WTC11 (cell line): ENCODE results near the gene TMEM245. TPM values are rescaled to one million over a fixed set of nuclear protein-coding genes. Genes with fewer than 3 reads are reported as not detected.

Source experiments
- ATAC-seq: fragments of 200-7000 bp; cut with Tn5 transposase; 2 replicates; pipeline ENCODE4 v1.10.0; 2021; ENCODE audit warnings: mild to moderate bottlenecking, moderate library complexity
- CTCF ChIA-PET: fragments of 300-600 bp; sonication (Branson Sonifier 250); formaldehyde crosslinking; loops from one replicate; lab custom pipeline; 2021; ENCODE audit warnings: antibody characterized with exemption; lab: Charles Lee
- POLR2A ChIA-PET: fragments of 350-600 bp; sonication (Branson Sonifier 250); formaldehyde crosslinking; loops from one replicate; lab custom pipeline; 2021; ENCODE audit warnings: antibody characterized with exemption; lab: Charles Lee
- DNase-seq: peaks from one replicate; pipeline ENCODE4 v3.0.0; 2021; ENCODE audit warnings: low spot score
- H3K27ac Mint-ChIP-seq: 2 replicates; pipeline ENCODE4 v1.8.0; 2021; ENCODE audit warnings: mixed read lengths
- H3K27me3 Mint-ChIP-seq: 2 replicates; pipeline ENCODE4 v1.8.0; 2021; ENCODE audit warnings: low read depth, mild to moderate bottlenecking, moderate library complexity, mixed read lengths
- H3K36me3 Mint-ChIP-seq: 2 replicates; pipeline ENCODE4 v1.8.0; 2021; ENCODE audit warnings: mixed read lengths
- H3K4me1 Mint-ChIP-seq: 2 replicates; pipeline ENCODE4 v1.8.0; 2022; ENCODE audit warnings: mixed read lengths
- H3K4me3 Mint-ChIP-seq: 2 replicates; pipeline ENCODE4 v1.8.0; 2021; ENCODE audit warnings: mild to moderate bottlenecking, moderate library complexity, mixed read lengths
- H3K9me3 Mint-ChIP-seq: 2 replicates; pipeline ENCODE4 v1.8.0; 2021; ENCODE audit warnings: mixed read lengths
- ATF1 ChIP-seq: sonication (generic); formaldehyde crosslinking; IDR thresholded peaks from 2 replicates; pipeline ENCODE4 v1.8.1; 2023; ENCODE audit warnings: mild to moderate bottlenecking, moderate library complexity, missing genetic modification reagents
- CBFB ChIP-seq: sonication (generic); formaldehyde crosslinking; IDR thresholded peaks from 2 replicates; pipeline ENCODE4 v1.8.1; 2022; ENCODE audit warnings: mild to moderate bottlenecking, low read depth, missing genetic modification reagents
- CREB1 ChIP-seq: sonication (generic); formaldehyde crosslinking; IDR thresholded peaks from 2 replicates; pipeline ENCODE4 v1.8.0; 2023; ENCODE audit warnings: mild to moderate bottlenecking, missing genetic modification reagents
- JUN ChIP-seq: sonication (generic); formaldehyde crosslinking; IDR thresholded peaks from 2 replicates; pipeline ENCODE4 v1.8.0; 2023; ENCODE audit warnings: mild to moderate bottlenecking, missing genetic modification reagents
- MXD4 ChIP-seq: fragments of 250-450 bp; sonication (Bioruptor Pico); IDR thresholded peaks from 2 replicates; pipeline ENCODE4 v1.8.0; 2021; ENCODE audit warnings: mild to moderate bottlenecking, moderate library complexity, borderline replicate concordance
- NFATC4 ChIP-seq: fragments of 250-450 bp; sonication (Bioruptor Pico); IDR thresholded peaks from 2 replicates; pipeline ENCODE4 v1.9.0; 2021; ENCODE audit warnings: mild to moderate bottlenecking
- NFE2L1 ChIP-seq: sonication (generic); formaldehyde crosslinking; IDR thresholded peaks from 2 replicates; pipeline ENCODE4 v1.8.1; 2023; ENCODE audit warnings: missing genetic modification reagents
- NFYB ChIP-seq: sonication (generic); formaldehyde crosslinking; conservative IDR thresholded peaks from 2 replicates; pipeline ENCODE4 v1.8.0; 2022; ENCODE audit warnings: low read depth, missing genetic modification reagents
- RORB ChIP-seq: fragments of 250-450 bp; sonication (Bioruptor Pico); IDR thresholded peaks from 2 replicates; pipeline ENCODE4 v1.9.0; 2021; ENCODE audit warnings: mild to moderate bottlenecking
- SMAD3 ChIP-seq: sonication (generic); formaldehyde crosslinking; IDR thresholded peaks from 2 replicates; pipeline ENCODE4 v1.8.0; 2022; ENCODE audit warnings: missing genetic modification reagents, mild to moderate bottlenecking, borderline replicate concordance
- SMAD4 ChIP-seq: sonication (generic); formaldehyde crosslinking; IDR thresholded peaks from 2 replicates; pipeline ENCODE4 v1.8.0; 2022; ENCODE audit warnings: mild to moderate bottlenecking, missing genetic modification reagents
- TCF7 ChIP-seq: sonication (generic); formaldehyde crosslinking; IDR thresholded peaks from 2 replicates; pipeline ENCODE4 v1.8.0; 2022; ENCODE audit warnings: mild to moderate bottlenecking, low read depth, missing genetic modification reagents, moderate library complexity
- ZNF219 ChIP-seq: sonication (generic); formaldehyde crosslinking; IDR thresholded peaks from 2 replicates; pipeline ENCODE4 v1.8.0; 2023; ENCODE audit warnings: missing genetic modification reagents, mild to moderate bottlenecking, borderline replicate concordance
- ZNF423 ChIP-seq: fragments of 250-450 bp; sonication (Bioruptor Pico); IDR thresholded peaks from 2 replicates; pipeline ENCODE4 v2.1.2; 2022; ENCODE audit warnings: mild to moderate bottlenecking, moderate library complexity
- total RNA-seq: library from RNA; stranded (reverse); gene quantifications from 3 replicates; pipeline ENCODE4 v1.2.3, GENCODE V29; 2021
- TF ChIP-seq, protein P1 (sequence below): fragments of 250-450 bp; sonication (Bioruptor Pico); IDR thresholded peaks from 2 replicates; pipeline ENCODE4 v1.9.0; 2021; ENCODE audit warnings: mild to moderate bottlenecking, borderline replicate concordance
- TF ChIP-seq, protein P2 (sequence below): fragments of 200-600 bp; IDR thresholded peaks from 2 replicates; pipeline ENCODE4 v1.8.0; 2022; ENCODE audit warnings: antibody characterized with exemption
- TF ChIP-seq, protein P3 (sequence below): sonication (generic); formaldehyde crosslinking; IDR thresholded peaks from 2 replicates; pipeline ENCODE4 v1.8.1; 2023; ENCODE audit warnings: mild to moderate bottlenecking, missing genetic modification reagents, moderate library complexity
- TF ChIP-seq, protein P4 (sequence below): sonication (generic); formaldehyde crosslinking; IDR thresholded peaks from 2 replicates; pipeline ENCODE4 v1.8.0; 2022; ENCODE audit warnings: mild to moderate bottlenecking, missing genetic modification reagents
- TF ChIP-seq, protein P5 (sequence below): sonication (generic); formaldehyde crosslinking; IDR thresholded peaks from 2 replicates; pipeline ENCODE4 v1.8.1; 2022; ENCODE audit warnings: low read depth, missing genetic modification reagents, borderline replicate concordance

Gene TMEM245
- total RNA-seq, 1 experiment from 2014 or later: 40.8 TPM

DNA sequence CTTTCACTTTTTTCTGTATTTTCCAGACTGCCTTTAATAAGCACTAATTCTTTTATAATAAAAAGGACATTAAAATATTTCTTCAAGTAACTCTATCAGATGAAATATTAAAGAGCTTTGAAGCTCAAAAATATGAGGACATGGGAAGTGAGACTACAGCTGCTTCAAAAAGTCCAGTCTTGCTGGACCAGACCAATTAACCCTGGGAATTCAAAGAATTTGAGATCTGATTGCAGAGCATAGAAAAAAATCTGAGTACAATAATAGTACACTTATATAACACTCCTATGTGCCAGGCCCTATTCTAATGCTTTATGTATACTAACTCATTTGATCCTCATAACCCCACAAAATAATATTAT is 9.8 kb downstream of the TMEM245 start:
- Mint-ChIP-seq H3K9me3 (no peaks in the 10 kb centered on the region), H3K36me3 (peaks cover 8% of the 10 kb centered on the region), H3K4me3 (no peak overlapping the region), H3K4me1 (peaks cover 65% of the 10 kb centered on the region), H3K27ac (no peak overlapping the region)
- ATAC-seq: no peak
- CTCF ChIA-PET: no interaction called here
- DNase-seq: no peak
- TF ChIP-seq, protein P1, sequence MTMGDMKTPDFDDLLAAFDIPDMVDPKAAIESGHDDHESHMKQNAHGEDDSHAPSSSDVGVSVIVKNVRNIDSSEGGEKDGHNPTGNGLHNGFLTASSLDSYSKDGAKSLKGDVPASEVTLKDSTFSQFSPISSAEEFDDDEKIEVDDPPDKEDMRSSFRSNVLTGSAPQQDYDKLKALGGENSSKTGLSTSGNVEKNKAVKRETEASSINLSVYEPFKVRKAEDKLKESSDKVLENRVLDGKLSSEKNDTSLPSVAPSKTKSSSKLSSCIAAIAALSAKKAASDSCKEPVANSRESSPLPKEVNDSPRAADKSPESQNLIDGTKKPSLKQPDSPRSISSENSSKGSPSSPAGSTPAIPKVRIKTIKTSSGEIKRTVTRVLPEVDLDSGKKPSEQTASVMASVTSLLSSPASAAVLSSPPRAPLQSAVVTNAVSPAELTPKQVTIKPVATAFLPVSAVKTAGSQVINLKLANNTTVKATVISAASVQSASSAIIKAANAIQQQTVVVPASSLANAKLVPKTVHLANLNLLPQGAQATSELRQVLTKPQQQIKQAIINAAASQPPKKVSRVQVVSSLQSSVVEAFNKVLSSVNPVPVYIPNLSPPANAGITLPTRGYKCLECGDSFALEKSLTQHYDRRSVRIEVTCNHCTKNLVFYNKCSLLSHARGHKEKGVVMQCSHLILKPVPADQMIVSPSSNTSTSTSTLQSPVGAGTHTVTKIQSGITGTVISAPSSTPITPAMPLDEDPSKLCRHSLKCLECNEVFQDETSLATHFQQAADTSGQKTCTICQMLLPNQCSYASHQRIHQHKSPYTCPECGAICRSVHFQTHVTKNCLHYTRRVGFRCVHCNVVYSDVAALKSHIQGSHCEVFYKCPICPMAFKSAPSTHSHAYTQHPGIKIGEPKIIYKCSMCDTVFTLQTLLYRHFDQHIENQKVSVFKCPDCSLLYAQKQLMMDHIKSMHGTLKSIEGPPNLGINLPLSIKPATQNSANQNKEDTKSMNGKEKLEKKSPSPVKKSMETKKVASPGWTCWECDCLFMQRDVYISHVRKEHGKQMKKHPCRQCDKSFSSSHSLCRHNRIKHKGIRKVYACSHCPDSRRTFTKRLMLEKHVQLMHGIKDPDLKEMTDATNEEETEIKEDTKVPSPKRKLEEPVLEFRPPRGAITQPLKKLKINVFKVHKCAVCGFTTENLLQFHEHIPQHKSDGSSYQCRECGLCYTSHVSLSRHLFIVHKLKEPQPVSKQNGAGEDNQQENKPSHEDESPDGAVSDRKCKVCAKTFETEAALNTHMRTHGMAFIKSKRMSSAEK (CRISPR knock-in tag): no peak
- TF ChIP-seq SMAD3: no peak
- no peak for TF ChIP-seq SMAD4 (CRISPR knock-in tag)
- no peak for TF ChIP-seq MXD4
- no peak for TF ChIP-seq NFATC4
- TF ChIP-seq CREB1 (CRISPR knock-in tag): no peak
- no peak for TF ChIP-seq ZNF423 (CRISPR knock-in tag)
- TF ChIP-seq NFE2L1 (CRISPR knock-in tag): no peak
- TF ChIP-seq, protein P2, sequence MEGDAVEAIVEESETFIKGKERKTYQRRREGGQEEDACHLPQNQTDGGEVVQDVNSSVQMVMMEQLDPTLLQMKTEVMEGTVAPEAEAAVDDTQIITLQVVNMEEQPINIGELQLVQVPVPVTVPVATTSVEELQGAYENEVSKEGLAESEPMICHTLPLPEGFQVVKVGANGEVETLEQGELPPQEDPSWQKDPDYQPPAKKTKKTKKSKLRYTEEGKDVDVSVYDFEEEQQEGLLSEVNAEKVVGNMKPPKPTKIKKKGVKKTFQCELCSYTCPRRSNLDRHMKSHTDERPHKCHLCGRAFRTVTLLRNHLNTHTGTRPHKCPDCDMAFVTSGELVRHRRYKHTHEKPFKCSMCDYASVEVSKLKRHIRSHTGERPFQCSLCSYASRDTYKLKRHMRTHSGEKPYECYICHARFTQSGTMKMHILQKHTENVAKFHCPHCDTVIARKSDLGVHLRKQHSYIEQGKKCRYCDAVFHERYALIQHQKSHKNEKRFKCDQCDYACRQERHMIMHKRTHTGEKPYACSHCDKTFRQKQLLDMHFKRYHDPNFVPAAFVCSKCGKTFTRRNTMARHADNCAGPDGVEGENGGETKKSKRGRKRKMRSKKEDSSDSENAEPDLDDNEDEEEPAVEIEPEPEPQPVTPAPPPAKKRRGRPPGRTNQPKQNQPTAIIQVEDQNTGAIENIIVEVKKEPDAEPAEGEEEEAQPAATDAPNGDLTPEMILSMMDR: no peak
- no peak for TF ChIP-seq ATF1 (CRISPR knock-in tag)
- no peak for TF ChIP-seq JUN
- TF ChIP-seq CBFB (CRISPR knock-in tag): no peak
- TF ChIP-seq, protein P3, sequence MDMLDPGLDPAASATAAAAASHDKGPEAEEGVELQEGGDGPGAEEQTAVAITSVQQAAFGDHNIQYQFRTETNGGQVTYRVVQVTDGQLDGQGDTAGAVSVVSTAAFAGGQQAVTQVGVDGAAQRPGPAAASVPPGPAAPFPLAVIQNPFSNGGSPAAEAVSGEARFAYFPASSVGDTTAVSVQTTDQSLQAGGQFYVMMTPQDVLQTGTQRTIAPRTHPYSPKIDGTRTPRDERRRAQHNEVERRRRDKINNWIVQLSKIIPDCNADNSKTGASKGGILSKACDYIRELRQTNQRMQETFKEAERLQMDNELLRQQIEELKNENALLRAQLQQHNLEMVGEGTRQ: no peak
- TF ChIP-seq, protein P4, sequence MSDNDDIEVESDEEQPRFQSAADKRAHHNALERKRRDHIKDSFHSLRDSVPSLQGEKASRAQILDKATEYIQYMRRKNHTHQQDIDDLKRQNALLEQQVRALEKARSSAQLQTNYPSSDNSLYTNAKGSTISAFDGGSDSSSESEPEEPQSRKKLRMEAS (CRISPR knock-in tag): no peak
- TF ChIP-seq RORB (CRISPR knock-in tag): no peak
- TF ChIP-seq, all 79 proteins: peak for 0
- POLR2A ChIA-PET: interaction anchor here (0.7 to 1.5 kb wide), 2 partner anchors 9 to 12 kb away, joined by 3 to 9 read pairs; partner anchors contain the start of gene TMEM245
- no peaks in the 10 kb centered on the region for H3K27me3 Mint-ChIP-seq

DNA sequence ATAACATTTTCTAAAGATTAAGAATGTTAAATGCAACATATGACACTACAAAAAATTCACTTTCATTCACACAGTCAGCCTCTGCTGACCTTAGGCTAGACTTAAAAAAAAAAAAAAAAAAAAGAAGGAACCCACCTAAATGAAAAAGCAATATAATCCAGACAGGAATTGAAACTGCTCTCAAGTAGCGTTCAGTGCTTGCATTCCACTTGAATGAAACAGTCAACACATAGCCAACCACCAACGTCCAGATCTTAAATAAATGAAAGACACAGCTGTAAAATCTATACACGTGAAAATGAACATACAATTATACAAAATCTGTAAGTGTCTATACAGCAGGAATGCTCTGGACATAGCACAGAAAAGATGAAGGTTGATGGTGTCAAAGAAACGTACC is 11.4 kb downstream of the TMEM245 start:
- POLR2A ChIA-PET: no interaction called here
- TF ChIP-seq, protein P5, sequence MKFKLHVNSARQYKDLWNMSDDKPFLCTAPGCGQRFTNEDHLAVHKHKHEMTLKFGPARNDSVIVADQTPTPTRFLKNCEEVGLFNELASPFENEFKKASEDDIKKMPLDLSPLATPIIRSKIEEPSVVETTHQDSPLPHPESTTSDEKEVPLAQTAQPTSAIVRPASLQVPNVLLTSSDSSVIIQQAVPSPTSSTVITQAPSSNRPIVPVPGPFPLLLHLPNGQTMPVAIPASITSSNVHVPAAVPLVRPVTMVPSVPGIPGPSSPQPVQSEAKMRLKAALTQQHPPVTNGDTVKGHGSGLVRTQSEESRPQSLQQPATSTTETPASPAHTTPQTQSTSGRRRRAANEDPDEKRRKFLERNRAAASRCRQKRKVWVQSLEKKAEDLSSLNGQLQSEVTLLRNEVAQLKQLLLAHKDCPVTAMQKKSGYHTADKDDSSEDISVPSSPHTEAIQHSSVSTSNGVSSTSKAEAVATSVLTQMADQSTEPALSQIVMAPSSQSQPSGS: no peak
- TF ChIP-seq MXD4: no peak
- no peak for TF ChIP-seq NFYB (CRISPR knock-in tag)
- TF ChIP-seq ZNF219: no peak
- no peak for TF ChIP-seq TCF7 (CRISPR knock-in tag)
- CTCF ChIA-PET: interaction anchor here (1.4 kb wide), 1 partner anchor 137 kb away, joined by 3 read pairs; no protein-coding TSS in a partner anchor
- no peak overlapping the region for H3K4me3 Mint-ChIP-seq
- H3K27ac Mint-ChIP-seq: no peak overlapping the region
- DNase-seq (no peak), ATAC-seq (no peak)
- peaks cover 3% of the 10 kb centered on the region for H3K9me3 Mint-ChIP-seq
- H3K27me3 Mint-ChIP-seq: no peaks in the 10 kb centered on the region
- peaks cover 49% of the 10 kb centered on the region for H3K4me1 Mint-ChIP-seq
- peaks cover 19% of the 10 kb centered on the region for H3K36me3 Mint-ChIP-seq
